Thyroid gland (tissue), 4 donors: ENCODE measurements around the gene CECR2.

ENCODE experiments used
- POLR2A ChIP-seq, 2 donors: fragments of 450-650 bp; IDR thresholded peaks; one replicate each; pipeline ENCODE4 v1.6.1; 2017; ENCODE audit warnings: antibody characterized with exemption in 2 of 2, mild to moderate bottlenecking in 2 of 2, moderate library complexity in 1 of 2
- TF ChIP-seq, protein P1 (sequence below), 6 experiments: fragments of 200-600 bp in 3 of 6; fragments of 450-650 bp in 3 of 6; sonication (generic) in 3 of 6; IDR thresholded peaks; one replicate each; pipeline ENCODE4 v1.5.1; 2016 to 2019; ENCODE audit warnings: antibody characterized with exemption in 6 of 6, mild to moderate bottlenecking in 2 of 6, inconsistent platforms in 1 of 6, moderate library complexity in 1 of 6

DNA sequence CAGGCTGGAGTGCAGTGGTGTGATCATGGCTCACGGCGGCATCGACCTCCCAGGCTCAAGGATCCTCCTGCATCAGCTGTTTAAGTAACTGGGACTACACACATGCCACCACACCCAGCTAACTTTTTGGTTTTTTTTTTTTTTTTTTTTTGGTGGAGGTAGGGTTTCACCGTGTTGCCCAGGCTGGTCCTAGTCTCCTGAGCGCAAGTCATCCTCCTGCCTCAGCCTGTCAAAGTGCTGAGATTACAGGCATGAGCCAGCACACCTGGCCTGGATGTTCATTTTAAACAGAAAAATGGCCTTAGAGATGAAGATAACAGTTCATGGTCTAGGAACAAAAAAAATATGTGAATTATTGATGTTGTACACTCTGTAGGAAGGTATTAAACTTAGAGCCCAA is 180.4 kb downstream of the CECR2 start:
- TF ChIP-seq, protein P1, sequence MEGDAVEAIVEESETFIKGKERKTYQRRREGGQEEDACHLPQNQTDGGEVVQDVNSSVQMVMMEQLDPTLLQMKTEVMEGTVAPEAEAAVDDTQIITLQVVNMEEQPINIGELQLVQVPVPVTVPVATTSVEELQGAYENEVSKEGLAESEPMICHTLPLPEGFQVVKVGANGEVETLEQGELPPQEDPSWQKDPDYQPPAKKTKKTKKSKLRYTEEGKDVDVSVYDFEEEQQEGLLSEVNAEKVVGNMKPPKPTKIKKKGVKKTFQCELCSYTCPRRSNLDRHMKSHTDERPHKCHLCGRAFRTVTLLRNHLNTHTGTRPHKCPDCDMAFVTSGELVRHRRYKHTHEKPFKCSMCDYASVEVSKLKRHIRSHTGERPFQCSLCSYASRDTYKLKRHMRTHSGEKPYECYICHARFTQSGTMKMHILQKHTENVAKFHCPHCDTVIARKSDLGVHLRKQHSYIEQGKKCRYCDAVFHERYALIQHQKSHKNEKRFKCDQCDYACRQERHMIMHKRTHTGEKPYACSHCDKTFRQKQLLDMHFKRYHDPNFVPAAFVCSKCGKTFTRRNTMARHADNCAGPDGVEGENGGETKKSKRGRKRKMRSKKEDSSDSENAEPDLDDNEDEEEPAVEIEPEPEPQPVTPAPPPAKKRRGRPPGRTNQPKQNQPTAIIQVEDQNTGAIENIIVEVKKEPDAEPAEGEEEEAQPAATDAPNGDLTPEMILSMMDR (IDR thresholded peaks at IDR 0.05): no peak
- TF ChIP-seq POLR2A (IDR thresholded peaks at IDR 0.05): no peak
